MG63 (cell line): ENCODE data around the gene DNAH6. TPM values are rescaled to one million over a fixed set of nuclear protein-coding genes. Genes with fewer than 3 reads are reported as not detected.

Experiments
- DNase-seq: peaks from one replicate; pipeline ENCODE4 v3.0.0-alpha.2; 2020
- H3K27me3 ChIP-seq: fragments of 250-450 bp; sonication (Bioruptor Pico); 2 replicates; pipeline ENCODE4 v1.5.1; 2020; ENCODE audit warnings: mild to moderate bottlenecking, moderate library complexity
- H3K36me3 ChIP-seq: fragments of 250-450 bp; sonication (Bioruptor Pico); 2 replicates; pipeline ENCODE4 v1.5.1; 2020; ENCODE audit warnings: mild to moderate bottlenecking, moderate library complexity
- H3K4me3 ChIP-seq: fragments of 250-450 bp; sonication (Bioruptor Pico); 2 replicates; pipeline ENCODE4 v1.5.1; 2020; ENCODE audit warnings: mild to moderate bottlenecking, moderate library complexity
- H3K9me3 ChIP-seq: fragments of 250-450 bp; sonication (Bioruptor Pico); 2 replicates; pipeline ENCODE4 v1.5.1; 2020; ENCODE audit warnings: mild to moderate bottlenecking, moderate library complexity
- total RNA-seq: library from RNA; depleted of rRNA; stranded (reverse); fragments of >200 nt; shearing (Covaris generic); gene quantifications from 2 replicates; pipeline ENCODE4 v1.2.3, GENCODE V29; 2014; ENCODE audit warnings: low replicate concordance

DNAH6 gene
- total RNA-seq, 1 experiment from 2014 or later, result not detected

DNA sequence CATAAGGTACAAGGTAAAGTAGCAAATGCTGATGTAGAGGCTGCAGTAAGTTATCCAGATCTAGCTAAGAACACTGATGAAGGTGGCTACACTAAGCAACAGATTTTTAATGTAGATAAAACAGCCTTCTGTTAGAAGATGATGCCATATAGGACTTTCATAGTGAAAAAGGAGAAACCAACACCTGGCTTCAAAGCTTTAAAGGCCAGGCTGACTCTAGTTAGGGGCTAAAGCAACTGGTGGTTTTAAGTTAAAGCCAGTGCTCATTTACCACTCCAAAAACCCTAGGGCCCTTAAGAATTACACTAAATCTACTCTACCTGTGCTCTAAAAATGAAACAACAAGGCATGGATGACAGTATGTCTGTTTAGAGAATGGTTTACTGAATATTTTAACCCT is 131.0 kb downstream of the DNAH6 start:
- Histone ChIP-seq H3K36me3 (no peaks in the 10 kb centered on the region), H3K27me3 (no peaks in the 10 kb centered on the region), H3K9me3 (peaks cover 2% of the 10 kb centered on the region; the same call in 1 of the 2 replicates), H3K4me3 (no peak overlapping the region)
- no peak for DNase-seq

DNA sequence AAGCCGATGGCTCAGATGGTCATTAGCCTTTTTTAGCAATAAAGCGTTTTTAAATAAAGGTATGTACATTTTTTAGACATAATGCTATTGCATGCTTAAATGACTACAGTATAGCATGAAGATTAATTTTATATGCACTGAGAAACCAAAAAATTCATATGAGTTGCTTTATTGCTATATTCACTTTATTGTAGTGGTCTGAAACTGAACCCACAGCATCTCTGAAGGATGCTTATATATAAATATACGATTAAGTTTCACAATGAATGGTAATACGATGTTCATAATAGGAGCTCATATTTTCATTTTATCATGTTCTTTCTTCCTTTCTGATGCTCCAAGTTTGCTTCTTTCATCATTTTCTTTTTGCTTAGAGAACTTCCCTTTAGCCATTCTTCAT is 132.8 kb downstream of the DNAH6 start:
- DNase-seq, result no peak
- Histone ChIP-seq H3K4me3 (no peak overlapping the region), H3K27me3 (no peaks in the 10 kb centered on the region), H3K36me3 (no peaks in the 10 kb centered on the region), H3K9me3 (no peaks in the 10 kb centered on the region)

DNA sequence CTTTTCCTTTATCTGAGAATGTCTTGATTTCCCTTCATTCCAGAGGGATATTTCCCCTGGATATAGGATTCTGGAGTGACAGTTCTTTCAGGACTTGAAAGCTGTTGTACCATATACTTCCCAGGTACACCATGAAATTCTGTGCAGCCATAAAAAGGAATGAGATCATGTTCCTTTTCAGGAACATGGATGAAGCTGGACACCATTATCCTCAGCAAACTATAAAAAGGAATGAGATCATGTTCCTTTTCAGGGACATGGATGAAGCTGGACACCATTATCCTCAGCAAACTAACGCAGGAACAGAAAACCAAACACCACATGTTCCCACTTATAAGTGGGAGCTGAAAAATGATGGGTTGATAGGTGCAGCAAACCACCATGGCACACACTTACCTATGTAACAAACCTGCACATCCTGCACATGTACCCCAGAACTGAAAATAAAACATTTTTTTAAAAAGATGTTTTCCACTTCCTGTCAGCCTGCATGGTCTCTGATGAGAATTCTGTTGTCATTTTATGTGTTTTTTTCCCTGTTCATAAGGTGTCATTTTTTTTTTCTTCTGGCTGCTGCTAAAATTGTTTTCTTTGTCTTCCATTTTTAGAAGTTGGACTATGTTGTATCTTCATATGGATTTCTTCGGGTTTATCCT is 133.3 kb downstream of the DNAH6 start:
- no peak for DNase-seq
- Histone ChIP-seq H3K27me3 (no peaks in the 10 kb centered on the region), H3K4me3 (no peak overlapping the region), H3K9me3 (no peaks in the 10 kb centered on the region), H3K36me3 (no peaks in the 10 kb centered on the region)

DNA sequence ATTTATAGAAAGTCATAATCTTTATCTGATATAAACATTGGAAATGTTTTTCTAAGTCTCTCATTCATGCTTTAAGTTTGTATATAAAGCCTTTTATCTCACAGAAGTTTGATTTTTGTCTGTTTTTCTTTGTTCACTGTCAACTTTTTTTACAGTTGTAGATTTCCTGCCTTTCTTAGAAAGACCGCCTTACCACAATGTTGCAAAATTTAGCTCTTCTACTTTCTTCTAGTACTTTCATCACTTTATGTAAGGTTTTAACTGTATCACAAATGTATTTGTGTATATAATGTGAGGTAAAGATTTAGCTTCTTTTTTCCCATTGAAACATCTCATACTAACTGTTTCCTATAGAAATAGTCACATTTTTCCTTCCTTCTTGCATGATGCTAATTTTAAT is 136.1 kb downstream of the DNAH6 start:
- no peak for DNase-seq
- no peaks in the 10 kb centered on the region; the same call in 1 of the 2 replicates for H3K27me3 ChIP-seq
- no peaks in the 10 kb centered on the region for H3K9me3 ChIP-seq
- no peak overlapping the region for H3K4me3 ChIP-seq
- H3K36me3 ChIP-seq, result no peaks in the 10 kb centered on the region

- no peak overlapping the region for H3K4me3 ChIP-seq
- no peak for DNase-seq
Measured at GRCh38 chr2:84653302-84653701, 137.0 kb downstream of the DNAH6 start.

GRCh38 chr2:84654414-84654813 is 138.1 kb downstream of the DNAH6 start:
- Histone ChIP-seq H3K9me3 (no peaks in the 10 kb centered on the region), H3K27me3 (no peaks in the 10 kb centered on the region; the same call in 1 of the 2 replicates), H3K4me3 (no peak overlapping the region), H3K36me3 (no peaks in the 10 kb centered on the region)
- no peak for DNase-seq

More at GRCh38 chr2:84653302-84653701, 137.0 kb downstream of the DNAH6 start:
- Histone ChIP-seq H3K27me3 (no peaks in the 10 kb centered on the region; the same call in 1 of the 2 replicates), H3K9me3 (no peaks in the 10 kb centered on the region), H3K36me3 (no peaks in the 10 kb centered on the region)

DNA sequence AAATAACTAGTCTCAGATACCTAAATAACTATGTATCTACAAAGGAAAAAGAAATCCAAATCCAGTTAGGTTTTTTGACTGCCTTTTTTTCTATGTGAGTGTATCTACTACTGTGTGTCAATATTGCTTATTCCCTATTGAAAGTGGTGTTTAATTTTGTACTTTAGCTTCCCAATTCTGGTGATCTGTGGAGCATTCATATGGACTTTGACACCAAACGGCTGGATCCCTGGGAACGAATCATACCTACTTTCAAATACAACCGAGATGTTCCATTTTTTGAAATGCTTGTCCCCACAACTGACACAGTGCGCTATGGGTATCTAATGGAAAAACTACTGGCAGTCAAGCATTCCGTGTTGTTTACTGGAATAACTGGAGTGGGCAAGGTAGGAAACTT is 152.8 kb downstream of the DNAH6 start:
- DNase-seq, result no peak
- H3K36me3 ChIP-seq, result no peaks in the 10 kb centered on the region
- no peaks in the 10 kb centered on the region for H3K9me3 ChIP-seq
- H3K27me3 ChIP-seq, result no peaks in the 10 kb centered on the region
- no peak overlapping the region for H3K4me3 ChIP-seq

- no peak for DNase-seq
- Histone ChIP-seq H3K9me3 (no peaks in the 10 kb centered on the region), H3K36me3 (no peaks in the 10 kb centered on the region), H3K27me3 (no peaks in the 10 kb centered on the region), H3K4me3 (no peak overlapping the region)
Measured at GRCh38 chr2:84674099-84674498, 157.8 kb downstream of the DNAH6 start.

DNA sequence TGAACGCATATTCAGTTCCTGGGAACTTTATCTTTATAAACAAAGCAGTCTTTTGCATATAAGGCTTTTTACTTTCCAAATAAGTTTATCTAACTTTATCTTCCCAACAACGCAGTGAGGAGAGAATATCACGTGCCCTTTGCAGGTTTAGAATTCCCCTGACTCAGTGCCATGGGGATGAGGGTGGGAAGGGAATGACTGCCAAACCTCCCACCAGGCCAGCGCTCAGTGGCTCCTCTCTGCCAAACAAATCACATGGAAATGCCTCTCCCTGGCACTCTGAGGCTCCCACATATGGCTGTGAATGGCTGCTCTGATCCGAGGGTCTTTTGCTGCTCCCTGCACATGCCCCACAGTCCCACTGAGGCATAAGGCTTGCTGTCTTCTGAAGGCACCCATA is 158.3 kb downstream of the DNAH6 start:
- H3K27me3 ChIP-seq, result no peaks in the 10 kb centered on the region
- peak; percentile 43 for DNase-seq
- no peaks in the 10 kb centered on the region for H3K36me3 ChIP-seq
- H3K4me3 ChIP-seq, result no peak overlapping the region
- no peaks in the 10 kb centered on the region for H3K9me3 ChIP-seq

DNA sequence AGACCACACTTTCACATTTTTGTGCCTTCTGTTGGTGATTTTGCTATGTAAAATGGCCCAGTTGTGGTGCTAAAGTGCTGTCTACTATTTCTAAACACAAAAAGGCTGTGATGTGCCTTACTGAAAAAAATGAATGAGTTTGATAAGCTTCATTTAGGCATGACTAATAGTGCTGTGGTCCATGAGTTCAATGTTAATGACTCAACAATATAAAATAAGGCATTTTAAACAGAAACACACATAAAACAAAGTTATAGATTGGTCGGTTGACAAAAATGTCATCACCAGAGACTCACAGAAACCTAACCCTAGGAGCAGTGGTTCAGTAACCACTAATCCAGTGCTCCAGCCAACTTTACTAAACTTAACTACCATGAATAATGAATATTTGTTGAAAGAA is 160.0 kb downstream of the DNAH6 start:
- no peaks in the 10 kb centered on the region for H3K27me3 ChIP-seq
- H3K9me3 ChIP-seq, result no peaks in the 10 kb centered on the region
- peak; percentile 5 for DNase-seq
- no peaks in the 10 kb centered on the region for H3K36me3 ChIP-seq
- no peak overlapping the region for H3K4me3 ChIP-seq

GRCh38 chr2:84678214-84678613 is 161.9 kb downstream of the DNAH6 start:
- Histone ChIP-seq H3K9me3 (no peaks in the 10 kb centered on the region), H3K36me3 (no peaks in the 10 kb centered on the region), H3K27me3 (no peaks in the 10 kb centered on the region), H3K4me3 (no peak overlapping the region)
- DNase-seq, result no peak

DNA sequence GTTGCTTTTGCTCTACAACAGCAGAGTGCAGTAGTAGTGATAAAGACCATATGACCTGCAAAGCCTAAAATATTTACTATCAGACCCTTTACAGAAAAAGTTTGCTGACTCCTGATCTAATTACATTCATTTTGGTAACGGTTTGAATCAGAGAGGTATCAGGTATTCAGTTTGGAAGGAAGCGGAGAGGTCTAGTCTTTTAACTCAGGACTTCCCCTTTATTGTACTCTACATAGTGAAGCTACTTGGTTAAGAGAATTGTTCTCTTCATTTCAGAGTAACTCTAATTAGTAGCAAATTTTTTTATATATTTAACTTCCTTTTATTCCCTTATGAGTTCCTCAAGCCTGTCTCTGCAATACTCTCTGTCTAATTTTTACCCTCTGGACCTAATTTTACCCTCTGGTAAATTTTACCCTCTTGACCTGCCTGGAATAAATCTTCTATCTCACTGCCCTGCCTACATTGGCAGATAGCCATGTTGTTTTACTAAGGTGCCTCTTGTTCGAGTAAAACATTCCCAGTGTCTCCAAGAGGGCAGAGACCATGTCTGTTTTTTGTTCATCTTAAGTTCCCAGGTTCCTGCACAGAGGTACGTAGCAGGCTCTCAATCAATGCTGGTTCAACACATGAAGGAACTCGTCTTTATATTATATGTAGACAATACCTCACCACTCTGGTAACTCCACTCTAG is 170.6 kb downstream of the DNAH6 start:
- H3K4me3 ChIP-seq, result no peak overlapping the region
- no peaks in the 10 kb centered on the region for H3K36me3 ChIP-seq
- no peaks in the 10 kb centered on the region for H3K9me3 ChIP-seq
- H3K27me3 ChIP-seq, result no peaks in the 10 kb centered on the region
- DNase-seq, result no peak

GRCh38 chr2:84687498-84688149 is 171.3 kb downstream of the DNAH6 start:
- no peak for DNase-seq

GRCh38 chr2:84690225-84690624 is 173.9 kb downstream of the DNAH6 start:
- Histone ChIP-seq H3K9me3 (no peaks in the 10 kb centered on the region), H3K27me3 (no peaks in the 10 kb centered on the region), H3K36me3 (no peaks in the 10 kb centered on the region), H3K4me3 (no peak overlapping the region)
- DNase-seq, result no peak

More at GRCh38 chr2:84687498-84688149, 171.3 kb downstream of the DNAH6 start:
- Histone ChIP-seq H3K36me3 (no peaks in the 10 kb centered on the region), H3K9me3 (no peaks in the 10 kb centered on the region), H3K4me3 (no peak overlapping the region), H3K27me3 (no peaks in the 10 kb centered on the region)

- Histone ChIP-seq H3K27me3 (no peaks in the 10 kb centered on the region), H3K9me3 (no peaks in the 10 kb centered on the region), H3K36me3 (no peaks in the 10 kb centered on the region), H3K4me3 (no peak overlapping the region)
- DNase-seq, result no peak
Measured at GRCh38 chr2:84694088-84694622, 177.9 kb downstream of the DNAH6 start.

- H3K9me3 ChIP-seq, result no peaks in the 10 kb centered on the region; the same call in 1 of the 2 replicates
- DNase-seq, result no peak
- H3K27me3 ChIP-seq, result no peaks in the 10 kb centered on the region
- no peaks in the 10 kb centered on the region for H3K36me3 ChIP-seq
- no peak overlapping the region for H3K4me3 ChIP-seq
Measured at GRCh38 chr2:84697895-84698294, 181.6 kb downstream of the DNAH6 start.

DNA sequence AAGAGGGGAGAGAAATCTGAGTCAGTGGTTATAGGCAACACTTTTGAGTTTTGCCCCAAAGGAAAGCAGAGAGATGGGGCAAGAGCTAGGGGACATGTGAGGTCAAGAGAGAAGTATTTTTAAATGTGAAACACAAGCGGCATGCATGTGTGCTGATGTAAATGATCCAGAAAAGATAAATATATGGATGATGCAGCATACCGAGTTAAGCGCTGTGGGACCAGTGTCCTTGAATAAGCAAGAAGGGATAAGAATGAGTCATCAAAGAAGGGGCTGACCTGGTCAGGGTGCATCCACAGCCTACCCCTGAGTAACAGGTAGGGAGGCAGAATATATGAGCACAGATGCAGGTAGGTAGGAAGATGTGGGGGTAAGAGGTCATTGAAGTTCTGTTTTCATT is 183.7 kb downstream of the DNAH6 start:
- H3K9me3 ChIP-seq, result no peaks in the 10 kb centered on the region; the same call in 1 of the 2 replicates
- no peak for DNase-seq
- H3K27me3 ChIP-seq, result no peaks in the 10 kb centered on the region
- no peak overlapping the region for H3K4me3 ChIP-seq
- H3K36me3 ChIP-seq, result no peaks in the 10 kb centered on the region
